ENCODE data around the gene DNTTIP2.
"Not testable (repeated sequence)": the region's sequence is repeated elsewhere in the genome, so short reads cannot be mapped to it uniquely, and the experiment has no call there.

Gene DNTTIP2

GRCh38 chr1:93878889-93879586 is at the start of gene DNTTIP2:
TSS of gene DNTTIP2 (minus strand) at chr1:93879206. CDS start at chr1:93879148, 58 bp downstream.
- peak; percentile 75 for DNase-seq

GRCh38 chr1:93925206-93925605 is 46.2 kb upstream of the DNTTIP2 start:
- DNase-seq = no peak

GRCh38 chr1:93919780-93920179 is 40.8 kb upstream of the DNTTIP2 start:
- peak; percentile 46 for DNase-seq

GRCh38 chr1:93917302-93917701 is 38.3 kb upstream of the DNTTIP2 start:
- DNase-seq = no peak

GRCh38 chr1:93910880-93911279 is 31.9 kb upstream of the DNTTIP2 start:
- DNase-seq = not testable (repeated sequence)

- no peak for DNase-seq
These were observed 31.3 kb upstream of the DNTTIP2 start for GRCh38 chr1:93910305-93910704.

GRCh38 chr1:93909146-93910050 is 30.4 kb upstream of the DNTTIP2 start, which contains the start of gene GCLM:
TSS of gene GCLM (minus strand) at chr1:93909430. CDS start at chr1:93909163, 267 bp downstream.
- DNase-seq = peak; percentile 69

GRCh38 chr1:93908394-93909145 is 29.6 kb upstream of the DNTTIP2 start:
- DNase-seq = peak; percentile 2

GRCh38 chr1:93907718-93908117 is 28.7 kb upstream of the DNTTIP2 start:
- DNase-seq = no peak

GRCh38 chr1:93906480-93906879 is 27.5 kb upstream of the DNTTIP2 start:
- DNase-seq = no peak

- no peak for DNase-seq
These were observed 26.7 kb upstream of the DNTTIP2 start for GRCh38 chr1:93905734-93906133.

- DNase-seq = no peak
These were observed 26.0 kb upstream of the DNTTIP2 start for GRCh38 chr1:93905051-93905450.

GRCh38 chr1:93904228-93904627 is 25.2 kb upstream of the DNTTIP2 start:
- no peak for DNase-seq

GRCh38 chr1:93900723-93901504 is 21.9 kb upstream of the DNTTIP2 start:
- no peak for DNase-seq

GRCh38 chr1:93899543-93900207 is 20.7 kb upstream of the DNTTIP2 start:
- no peak for DNase-seq

- no peak for DNase-seq
These were observed 9.9 kb upstream of the DNTTIP2 start for GRCh38 chr1:93888900-93889299.

- DNase-seq = no peak
These were observed 3.3 kb upstream of the DNTTIP2 start for GRCh38 chr1:93882269-93882668.

GRCh38 chr1:93880731-93881130 is 1.7 kb upstream of the DNTTIP2 start:
- DNase-seq = no peak

- DNase-seq = no peak
These were observed 511 bp downstream of the DNTTIP2 start for GRCh38 chr1:93878501-93878888.

GRCh38 chr1:93877529-93877928 is 1.5 kb downstream of the DNTTIP2 start:
- no peak for DNase-seq

- no peak for DNase-seq
These were observed 2.8 kb downstream of the DNTTIP2 start for GRCh38 chr1:93876244-93876643.

All from NCI-H2171 treated with DMSO at 0.1 percent for 48 hours (cell line).